HUES48 (cell line): ENCODE measurements around the gene TM7SF3.

Source experiments
- H3K27ac ChIP-seq: one replicate; pipeline ENCODE4 v1.7.0; 2013; ENCODE audit warnings: low read depth, low read length, inconsistent platforms
- H3K27me3 ChIP-seq: 2 replicates; pipeline ENCODE4 v1.6.1; 2013; ENCODE audit warnings: mild to moderate bottlenecking, low read length; ENCODE audit not compliant: control insufficient read depth, insufficient read depth
- H3K36me3 ChIP-seq: 2 replicates; pipeline ENCODE4 v1.6.1; 2013; ENCODE audit warnings: low read length; ENCODE audit not compliant: control insufficient read depth, insufficient read depth
- H3K4me1 ChIP-seq: 2 replicates; pipeline ENCODE4 v1.6.1; 2013; ENCODE audit warnings: mild to moderate bottlenecking, low read length; ENCODE audit not compliant: control insufficient read depth, insufficient read depth
- H3K4me3 ChIP-seq: 2 replicates; pipeline ENCODE4 v1.5.1; 2013; ENCODE audit warnings: mild to moderate bottlenecking, low read depth, low read length
- H3K9ac ChIP-seq: 2 replicates; pipeline ENCODE4 v1.6.1; 2013; ENCODE audit warnings: mild to moderate bottlenecking, low read depth, low read length, moderate library complexity
- H3K9me3 ChIP-seq: 2 replicates; pipeline ENCODE4 v1.6.1; 2013; ENCODE audit warnings: low read length; ENCODE audit not compliant: control insufficient read depth, insufficient read depth

TM7SF3 gene

DNA sequence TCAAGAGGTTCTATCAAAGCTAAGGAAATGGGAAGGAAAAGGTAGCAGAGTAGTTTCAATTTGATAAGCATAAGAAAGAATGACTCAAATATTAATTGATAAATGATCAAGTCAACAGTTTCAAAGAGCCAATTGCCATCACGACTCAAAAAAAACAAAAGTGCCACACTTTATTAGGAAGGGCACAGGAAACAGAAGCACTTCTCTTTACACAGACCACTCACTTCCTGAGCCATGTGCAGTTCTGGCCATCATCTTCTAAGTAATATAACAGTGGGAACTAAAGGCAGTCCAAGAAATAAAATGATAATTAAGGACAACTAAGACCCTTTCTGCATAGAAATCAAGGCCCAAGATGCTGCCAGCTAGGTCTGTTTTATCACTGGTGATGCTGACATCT is 13.2 kb downstream of the TM7SF3 start:
- H3K9ac ChIP-seq, result no peak overlapping the region
- H3K4me1 ChIP-seq, result no peaks in the 10 kb centered on the region

GRCh38 chr12:26997003-26997402 is 17.2 kb downstream of the TM7SF3 start:
- peaks cover 65% of the 10 kb centered on the region for H3K36me3 ChIP-seq
- no peaks in the 10 kb centered on the region for H3K4me1 ChIP-seq
- H3K9ac ChIP-seq, result no peak overlapping the region

More for the DNA sequence above, 13.2 kb downstream of the TM7SF3 start:
- no peak overlapping the region for H3K27ac ChIP-seq
- H3K36me3 ChIP-seq, result peaks cover 37% of the 10 kb centered on the region
- no peaks in the 10 kb centered on the region for H3K27me3 ChIP-seq
- no peak overlapping the region for H3K4me3 ChIP-seq
- no peaks in the 10 kb centered on the region for H3K9me3 ChIP-seq

GRCh38 chr12:26995706-26996105 is 18.5 kb downstream of the TM7SF3 start:
- Histone ChIP-seq H3K9ac (no peak overlapping the region), H3K4me3 (no peak overlapping the region), H3K9me3 (no peaks in the 10 kb centered on the region), H3K4me1 (no peaks in the 10 kb centered on the region), H3K27me3 (no peaks in the 10 kb centered on the region), H3K36me3 (peaks cover 67% of the 10 kb centered on the region), H3K27ac (no peak overlapping the region)

More at GRCh38 chr12:26997003-26997402, 17.2 kb downstream of the TM7SF3 start:
- no peak overlapping the region for H3K4me3 ChIP-seq
- no peak overlapping the region for H3K27ac ChIP-seq
- no peaks in the 10 kb centered on the region for H3K9me3 ChIP-seq
- H3K27me3 ChIP-seq, result no peaks in the 10 kb centered on the region

GRCh38 chr12:26994109-26994508 is 20.1 kb downstream of the TM7SF3 start:
- Histone ChIP-seq H3K27ac (no peak overlapping the region), H3K9me3 (no peaks in the 10 kb centered on the region), H3K36me3 (peaks cover 72% of the 10 kb centered on the region), H3K4me1 (no peaks in the 10 kb centered on the region), H3K9ac (no peak overlapping the region), H3K4me3 (no peak overlapping the region), H3K27me3 (no peaks in the 10 kb centered on the region)

- no peaks in the 10 kb centered on the region for H3K4me1 ChIP-seq
- no peaks in the 10 kb centered on the region for H3K27me3 ChIP-seq
- no peak overlapping the region for H3K4me3 ChIP-seq
- H3K27ac ChIP-seq, result no peak overlapping the region
- no peaks in the 10 kb centered on the region for H3K9me3 ChIP-seq
- no peak overlapping the region for H3K9ac ChIP-seq
- H3K36me3 ChIP-seq, result peaks cover 66% of the 10 kb centered on the region
These were observed 22.4 kb downstream of the TM7SF3 start for GRCh38 chr12:26991826-26992225.

- no peak overlapping the region for H3K9ac ChIP-seq
- no peaks in the 10 kb centered on the region for H3K4me1 ChIP-seq
- H3K36me3 ChIP-seq, result peaks cover 55% of the 10 kb centered on the region
- no peaks in the 10 kb centered on the region for H3K9me3 ChIP-seq
- H3K27me3 ChIP-seq, result no peaks in the 10 kb centered on the region
- H3K27ac ChIP-seq, result no peak overlapping the region
- no peak overlapping the region for H3K4me3 ChIP-seq
These were observed 24.3 kb downstream of the TM7SF3 start for GRCh38 chr12:26989873-26990272.

DNA sequence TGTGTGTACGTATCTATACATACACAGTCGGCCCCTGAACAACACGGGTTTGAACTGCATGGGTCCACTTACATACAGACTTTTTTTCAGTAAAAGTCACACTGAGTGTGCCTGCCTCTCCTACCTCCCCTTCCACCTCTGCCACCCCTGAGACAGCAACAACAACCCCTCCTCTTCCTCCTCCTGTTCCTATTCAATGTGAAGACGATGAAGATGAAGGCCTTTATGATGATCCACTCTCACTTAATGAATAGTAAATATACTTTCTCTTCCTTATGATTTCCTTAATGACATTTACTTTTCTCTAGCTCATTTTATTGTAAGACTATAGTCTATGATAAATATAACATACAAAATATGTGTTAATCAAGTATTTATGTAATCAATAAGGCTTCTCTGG is 25.5 kb downstream of the TM7SF3 start:
- Histone ChIP-seq H3K36me3 (peaks cover 54% of the 10 kb centered on the region), H3K27me3 (no peaks in the 10 kb centered on the region), H3K9me3 (no peaks in the 10 kb centered on the region), H3K9ac (no peak overlapping the region), H3K4me1 (no peaks in the 10 kb centered on the region), H3K27ac (no peak overlapping the region), H3K4me3 (no peak overlapping the region)

GRCh38 chr12:26987634-26988424 is 26.4 kb downstream of the TM7SF3 start:
- Histone ChIP-seq H3K36me3 (peaks cover 52% of the 10 kb centered on the region), H3K9ac (no peak overlapping the region), H3K4me3 (no peak overlapping the region), H3K9me3 (no peaks in the 10 kb centered on the region), H3K27me3 (no peaks in the 10 kb centered on the region), H3K4me1 (no peaks in the 10 kb centered on the region), H3K27ac (no peak overlapping the region)

GRCh38 chr12:26982866-26983265 is 31.3 kb downstream of the TM7SF3 start:
- Histone ChIP-seq H3K27me3 (no peaks in the 10 kb centered on the region), H3K9me3 (no peaks in the 10 kb centered on the region), H3K4me3 (no peak overlapping the region), H3K27ac (no peak overlapping the region), H3K36me3 (peaks cover 53% of the 10 kb centered on the region), H3K4me1 (no peaks in the 10 kb centered on the region), H3K9ac (no peak overlapping the region)

DNA sequence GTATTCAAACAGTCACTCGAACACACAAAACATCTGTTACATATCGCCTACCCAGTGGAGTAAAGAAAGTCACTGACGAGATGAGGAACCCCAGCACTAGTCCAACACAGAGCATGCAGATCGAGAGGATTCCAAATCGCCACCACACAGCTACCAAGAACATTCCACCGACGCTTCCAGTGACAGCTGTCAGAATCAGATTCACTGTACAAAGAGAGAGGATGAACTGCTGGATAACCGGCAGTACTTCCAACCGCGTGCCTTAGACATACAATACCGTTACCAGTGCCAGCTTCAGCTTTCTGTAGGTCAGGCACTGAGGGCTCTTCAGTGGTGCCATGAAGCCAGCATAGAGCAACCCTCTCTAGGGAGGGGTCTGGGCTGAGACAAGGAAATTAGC is 34.5 kb downstream of the TM7SF3 start:
- H3K27ac ChIP-seq, result no peak overlapping the region
- H3K9ac ChIP-seq, result no peak overlapping the region
- H3K4me3 ChIP-seq, result no peak overlapping the region
- peaks cover 56% of the 10 kb centered on the region for H3K36me3 ChIP-seq
- no peaks in the 10 kb centered on the region for H3K9me3 ChIP-seq
- no peaks in the 10 kb centered on the region for H3K27me3 ChIP-seq
- no peaks in the 10 kb centered on the region for H3K4me1 ChIP-seq

DNA sequence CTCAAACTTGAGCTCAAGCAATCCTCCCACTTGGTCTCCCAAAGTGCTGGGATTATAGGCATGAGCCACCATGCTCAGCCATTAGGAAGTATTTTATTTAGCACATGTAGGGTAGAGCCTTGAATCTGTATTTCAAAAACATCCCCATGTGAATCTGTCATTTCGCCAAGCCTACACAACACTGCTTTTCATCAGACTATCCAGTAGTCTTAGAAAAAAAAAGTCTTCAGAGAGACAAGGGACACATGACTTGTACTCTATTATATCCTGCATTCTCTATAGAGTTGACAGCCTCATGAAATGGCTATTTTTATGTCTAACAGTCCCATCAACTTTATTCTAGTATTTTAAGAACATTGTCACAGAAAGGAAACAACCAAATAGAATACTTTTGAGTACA is 35.4 kb downstream of the TM7SF3 start:
- peaks cover 62% of the 10 kb centered on the region for H3K36me3 ChIP-seq
- H3K9me3 ChIP-seq, result no peaks in the 10 kb centered on the region
- H3K27me3 ChIP-seq, result no peaks in the 10 kb centered on the region
- H3K9ac ChIP-seq, result no peak overlapping the region
- no peak overlapping the region for H3K27ac ChIP-seq
- H3K4me1 ChIP-seq, result no peaks in the 10 kb centered on the region
- no peak overlapping the region for H3K4me3 ChIP-seq
